ENCODE data around the gene EBF4.

Gene EBF4

GRCh38 chr20:2745936-2746635 is 53.5 kb downstream of the EBF4 start:
- Histone ChIP-seq H3K27me3 (ENCODE audit: control insufficient read depth, insufficient read depth, low read length) (peaks cover 93% of the 10 kb centered on the region), H3K9me3 (ENCODE audit: control insufficient read depth, insufficient read depth, low read depth, low read length) (no peaks in the 10 kb centered on the region), H3K4me1 (ENCODE audit: control insufficient read depth, insufficient read depth, low read length) (peaks cover 27% of the 10 kb centered on the region)

GRCh38 chr20:2746636-2747265 is 54.2 kb downstream of the EBF4 start:
- Histone ChIP-seq H3K36me3 (ENCODE audit: control insufficient read depth, insufficient read depth, low read length) (no peaks in the 10 kb centered on the region), H3K4me1 (ENCODE audit: control insufficient read depth, insufficient read depth, low read length) (peaks cover 27% of the 10 kb centered on the region), H3K9ac (ENCODE audit: low read length) (no peak overlapping the region), H3K27me3 (ENCODE audit: control insufficient read depth, insufficient read depth, low read length) (peaks cover 93% of the 10 kb centered on the region), H3K27ac (ENCODE audit: low read depth, low read length) (no peak overlapping the region), H3K9me3 (ENCODE audit: control insufficient read depth, insufficient read depth, low read depth, low read length) (no peaks in the 10 kb centered on the region), H3K4me3 (ENCODE audit: low read depth, low read length) (no peak overlapping the region)

More at GRCh38 chr20:2745936-2746635, 53.5 kb downstream of the EBF4 start:
- no peak overlapping the region for H3K9ac ChIP-seq (ENCODE audit: low read length)
- H3K27ac ChIP-seq (ENCODE audit: low read depth, low read length) = no peak overlapping the region
- H3K36me3 ChIP-seq (ENCODE audit: control insufficient read depth, insufficient read depth, low read length) = no peaks in the 10 kb centered on the region
- no peak overlapping the region for H3K4me3 ChIP-seq (ENCODE audit: low read depth, low read length)

- Histone ChIP-seq H3K4me1 (ENCODE audit: control insufficient read depth, insufficient read depth, low read length) (peaks cover 27% of the 10 kb centered on the region), H3K4me3 (ENCODE audit: low read depth, low read length) (no peak overlapping the region), H3K9me3 (ENCODE audit: control insufficient read depth, insufficient read depth, low read depth, low read length) (no peaks in the 10 kb centered on the region), H3K27me3 (ENCODE audit: control insufficient read depth, insufficient read depth, low read length) (peaks cover 93% of the 10 kb centered on the region), H3K27ac (ENCODE audit: low read depth, low read length) (no peak overlapping the region), H3K9ac (ENCODE audit: low read length) (no peak overlapping the region), H3K36me3 (ENCODE audit: control insufficient read depth, insufficient read depth, low read length) (no peaks in the 10 kb centered on the region)
Measured at GRCh38 chr20:2747676-2748235, 55.2 kb downstream of the EBF4 start.

- H3K4me3 ChIP-seq (ENCODE audit: low read depth, low read length) = peak overlapping the region; percentile 66
- H3K27ac ChIP-seq (ENCODE audit: low read depth, low read length) = no peak overlapping the region
- no peak overlapping the region for H3K9ac ChIP-seq (ENCODE audit: low read length)
- no peaks in the 10 kb centered on the region for H3K9me3 ChIP-seq (ENCODE audit: control insufficient read depth, insufficient read depth, low read depth, low read length)
- H3K4me1 ChIP-seq (ENCODE audit: control insufficient read depth, insufficient read depth, low read length) = peaks cover 28% of the 10 kb centered on the region
- H3K27me3 ChIP-seq (ENCODE audit: control insufficient read depth, insufficient read depth, low read length) = peaks cover 94% of the 10 kb centered on the region
- H3K36me3 ChIP-seq (ENCODE audit: control insufficient read depth, insufficient read depth, low read length) = no peaks in the 10 kb centered on the region
Measured at GRCh38 chr20:2748551-2749342, 56.2 kb downstream of the EBF4 start.

- H3K9ac ChIP-seq (ENCODE audit: low read length) = no peak overlapping the region
- no peak overlapping the region for H3K27ac ChIP-seq (ENCODE audit: low read depth, low read length)
- peak overlapping the region; percentile 66 for H3K4me3 ChIP-seq (ENCODE audit: low read depth, low read length)
- H3K27me3 ChIP-seq (ENCODE audit: control insufficient read depth, insufficient read depth, low read length) = peaks cover 100% of the 10 kb centered on the region
- H3K36me3 ChIP-seq (ENCODE audit: control insufficient read depth, insufficient read depth, low read length) = no peaks in the 10 kb centered on the region
- H3K4me1 ChIP-seq (ENCODE audit: control insufficient read depth, insufficient read depth, low read length) = peaks cover 28% of the 10 kb centered on the region
- H3K9me3 ChIP-seq (ENCODE audit: control insufficient read depth, insufficient read depth, low read depth, low read length) = no peaks in the 10 kb centered on the region
Measured at GRCh38 chr20:2749343-2749950, 56.9 kb downstream of the EBF4 start.

- Histone ChIP-seq H3K4me3 (ENCODE audit: low read depth, low read length) (peak overlapping the region; percentile 66), H3K27me3 (ENCODE audit: control insufficient read depth, insufficient read depth, low read length) (peaks cover 99% of the 10 kb centered on the region), H3K27ac (ENCODE audit: low read depth, low read length) (no peak overlapping the region), H3K36me3 (ENCODE audit: control insufficient read depth, insufficient read depth, low read length) (no peaks in the 10 kb centered on the region), H3K9me3 (ENCODE audit: control insufficient read depth, insufficient read depth, low read depth, low read length) (no peaks in the 10 kb centered on the region), H3K9ac (ENCODE audit: low read length) (no peak overlapping the region), H3K4me1 (ENCODE audit: control insufficient read depth, insufficient read depth, low read length) (peaks cover 26% of the 10 kb centered on the region)
Measured at GRCh38 chr20:2749951-2750490, 57.4 kb downstream of the EBF4 start.

- Histone ChIP-seq H3K4me1 (ENCODE audit: control insufficient read depth, insufficient read depth, low read length) (peaks cover 22% of the 10 kb centered on the region), H3K9ac (ENCODE audit: low read length) (no peak overlapping the region), H3K27ac (ENCODE audit: low read depth, low read length) (no peak overlapping the region), H3K36me3 (ENCODE audit: control insufficient read depth, insufficient read depth, low read length) (no peaks in the 10 kb centered on the region), H3K27me3 (ENCODE audit: control insufficient read depth, insufficient read depth, low read length) (peaks cover 96% of the 10 kb centered on the region), H3K4me3 (ENCODE audit: low read depth, low read length) (peak overlapping the region; percentile 66), H3K9me3 (ENCODE audit: control insufficient read depth, insufficient read depth, low read depth, low read length) (no peaks in the 10 kb centered on the region)
Measured at GRCh38 chr20:2750491-2751251, 58.1 kb downstream of the EBF4 start.

GRCh38 chr20:2751347-2751877 is 58.8 kb downstream of the EBF4 start:
- Histone ChIP-seq H3K4me3 (ENCODE audit: low read depth, low read length) (peak overlapping the region; percentile 66), H3K27me3 (ENCODE audit: control insufficient read depth, insufficient read depth, low read length) (peaks cover 89% of the 10 kb centered on the region), H3K27ac (ENCODE audit: low read depth, low read length) (no peak overlapping the region)

GRCh38 chr20:2751878-2752566 is 59.4 kb downstream of the EBF4 start:
- Histone ChIP-seq H3K4me1 (ENCODE audit: control insufficient read depth, insufficient read depth, low read length) (peaks cover 22% of the 10 kb centered on the region), H3K27ac (ENCODE audit: low read depth, low read length) (no peak overlapping the region), H3K9ac (ENCODE audit: low read length) (no peak overlapping the region), H3K4me3 (ENCODE audit: low read depth, low read length) (peak overlapping the region; percentile 66), H3K27me3 (ENCODE audit: control insufficient read depth, insufficient read depth, low read length) (peaks cover 82% of the 10 kb centered on the region), H3K9me3 (ENCODE audit: control insufficient read depth, insufficient read depth, low read depth, low read length) (no peaks in the 10 kb centered on the region), H3K36me3 (ENCODE audit: control insufficient read depth, insufficient read depth, low read length) (no peaks in the 10 kb centered on the region)

More at GRCh38 chr20:2751347-2751877, 58.8 kb downstream of the EBF4 start:
- Histone ChIP-seq H3K36me3 (ENCODE audit: control insufficient read depth, insufficient read depth, low read length) (no peaks in the 10 kb centered on the region), H3K9me3 (ENCODE audit: control insufficient read depth, insufficient read depth, low read depth, low read length) (no peaks in the 10 kb centered on the region), H3K9ac (ENCODE audit: low read length) (no peak overlapping the region), H3K4me1 (ENCODE audit: control insufficient read depth, insufficient read depth, low read length) (peaks cover 22% of the 10 kb centered on the region)

Measured in HUES6 (cell line).